Heart left ventricle (tissue), 16 donors: ENCODE measurements around the gene TCEANC2. TPM values are rescaled to one million over a fixed set of nuclear protein-coding genes. Genes with fewer than 3 reads are reported as not detected.

ENCODE experiments used
- ATAC-seq, 4 donors: fragments of 200-7000 bp; cut with Tn5 transposase; one replicate each; pipeline ENCODE4 v1.9.1; 2020 to 2022; ENCODE audit warnings: moderate library complexity in 4 of 4, mild to moderate bottlenecking in 3 of 4, moderate number of reproducible peaks in 1 of 4
- DNase-seq, 5 donors: peaks; one replicate each; pipeline ENCODE4 v3.0.0-alpha.2; 2020
- H3K27ac ChIP-seq, 12 donors: fragments of 200-600 bp; sonication (generic) in 4 of 12; one replicate each; pipeline versions ENCODE4 v1.5.0 to v1.8.0; 2016 to 2022; ENCODE audit warnings: mild to moderate bottlenecking in 2 of 12
- H3K27me3 ChIP-seq, 9 donors: fragments of 200-600 bp; sonication (generic) in 2 of 9; one replicate each; pipeline versions ENCODE4 v1.5.1 to v1.8.0; 2016 to 2022; ENCODE audit warnings: mild to moderate bottlenecking in 3 of 9
- H3K36me3 ChIP-seq, 9 donors: fragments of 200-600 bp; sonication (generic) in 2 of 9; one replicate each; pipeline versions ENCODE4 v1.5.0 to v1.8.0; 2018 to 2022; ENCODE audit warnings: mild to moderate bottlenecking in 2 of 9
- H3K4me1 ChIP-seq, 12 donors: fragments of 200-600 bp; sonication (generic) in 4 of 12; one replicate each; pipeline versions ENCODE4 v1.5.0 to v1.8.0; 2016 to 2022; ENCODE audit warnings: mild to moderate bottlenecking in 3 of 12
- H3K4me3 ChIP-seq, 12 donors: fragments of 200-600 bp; sonication (generic) in 4 of 12; one replicate each; pipeline versions ENCODE4 v1.5.0 to v1.8.0; 2017 to 2022; ENCODE audit warnings: mild to moderate bottlenecking in 9 of 12, moderate library complexity in 4 of 12
- H3K9me3 ChIP-seq, 12 donors: fragments of 200-600 bp; sonication (generic) in 4 of 12; one replicate each; pipeline versions ENCODE4 v1.5.0 to v1.8.0; 2016 to 2022; ENCODE audit warnings: mild to moderate bottlenecking in 1 of 12
- CTCF ChIP-seq, 12 donors: fragments of 200-600 bp; sonication (generic) in 4 of 12; IDR thresholded peaks; one replicate each; pipeline versions ENCODE4 v1.5.0 to v1.8.0; 2018 to 2022; ENCODE audit warnings: antibody characterized with exemption in 12 of 12, mild to moderate bottlenecking in 5 of 12
- POLR2A ChIP-seq, 2 donors: fragments of 450-650 bp; IDR thresholded peaks; one replicate each; pipeline ENCODE4 v1.6.1; 2017; ENCODE audit warnings: antibody characterized with exemption in 2 of 2, mild to moderate bottlenecking in 2 of 2, moderate library complexity in 2 of 2
- WGBS, 4 donors: extraction: QIAGEN DNeasy Blood & Tissue Kit in 2 of 4; methylation state at CpG; one replicate each; pipeline versions ENCODE4 v1.1.5 to v1.1.7; 2013 to 2018; 5-methylcytosine and 5-hydroxymethylcytosine counted together
- intact Hi-C, 10 donors: fragments of 100-400 bp; cut with DNase I; formaldehyde crosslinking; loops; one replicate each; pipeline versions ENCODE4 v1.11.1 to v1.14.2; 2022
- polyA plus RNA-seq, 2 donors: library from polyadenylated mRNA; stranded (reverse); fragments of 200-250 nt; gene quantifications; one replicate each; pipeline ENCODE4 v1.2.3, GENCODE V29; 2013
- total RNA-seq, 9 donors: library from RNA; depleted of rRNA in 2 of 9; stranded (reverse); fragments of >200 nt in 2 of 9; fragmentation: NEBNext Ultra II Directional in 3 of 9; extraction: Animal tissue kit (Norgen Biotek cat#: 25700) in 3 of 9; gene quantifications; one replicate each; pipeline versions ENCODE4 v1.1.0 to v1.2.4, GENCODE V29; 2016 to 2023
- donor health status: ischemic (EF 13 %, LVEDD 7.1; RV severe dilation, severe dysfunction).
- donor health status: healthy with polysubstance abuse.
- donor health status: DM: no; HTN: yes; CAD: no.
- donor health status: DM: no; HTN: no; CAD: no.
- donor health status: ischemic (EF 25% LVEDD 6.9; RV normal size, moderate dysfunction).
- donor health status: ischemic (EF 25% LVEDD 5.7; RV mildly dilated, moderate dysfunction).
- donor health status: healthy.
- donor health status: DM: yes; HTN: yes; CAD: no.
- donor health status: ischemic (EF 35%, LVEDD 5.7; RV mildly dilated, moderate dysfunction).
- donor health status: nonischemic (EF 11% LVEDD 7.7; RV severe dilation, severe dysfunction).
- donor health status: DM: yes; HTN: yes; CAD: no.
- donor health status: PGD.
- donor health status: ischemic (EF 29% LVEDD 5.4; RV normal size, mild dysfunction).
- donor health status: nonischemic (EF 23%, LVEDD 6.1; RV moderate dilation, normal function).

Gene TCEANC2
- total and polyA plus RNA-seq, 11 donors: 2.4 to 6.6 (median 4.5) TPM

DNA sequence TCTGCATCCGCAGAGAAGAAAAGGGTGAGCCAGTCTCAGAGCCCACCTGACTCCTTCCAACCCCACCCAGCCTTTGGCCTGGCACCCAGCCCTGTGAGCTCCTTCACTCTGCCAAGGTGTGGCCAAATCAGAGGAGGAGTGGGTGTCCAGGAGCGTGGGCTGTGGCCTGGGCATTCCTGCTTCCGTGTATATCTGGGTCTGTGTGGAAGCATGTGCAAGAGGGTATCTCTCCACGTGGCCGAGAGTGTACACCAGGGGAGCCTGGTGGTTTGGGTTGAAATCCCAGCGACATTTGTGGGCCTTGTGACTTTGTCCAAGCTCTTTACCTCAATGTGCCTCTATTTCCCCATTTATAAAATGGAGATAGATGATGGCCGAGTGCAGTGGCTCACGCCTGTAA lies 69.6 kb downstream of the TCEANC2 start:
- intact Hi-C loops: loop anchor here in 9 of 10 donors (1.0 to 10.0 kb wide), 11 partner anchors 149 to 369 kb away; partner anchors contain the start of gene SSBP3 (in 6 of the 9)
- WGBS, 4 donors: 90 to 99% (median 95%) methylated on average over 8 of the region's 8 CpGs
- Histone ChIP-seq H3K4me3 (no peak overlapping the region), H3K27ac (no peak overlapping the region), H3K27me3 (peaks cover 0 to 4% (median 0%) of the 10 kb centered on the region in 9 donors), H3K36me3 (no peaks in the 10 kb centered on the region), H3K9me3 (no peaks in the 10 kb centered on the region), H3K4me1 (peaks cover 0 to 13% (median 8%) of the 10 kb centered on the region in 12 donors)
- DNase-seq (peak in 1 of 5 donors; percentile 21), ATAC-seq (no peak)
- TF ChIP-seq CTCF (IDR thresholded peaks at IDR 0.05) (no peak), POLR2A (IDR thresholded peaks at IDR 0.05) (no peak)

- no peak for DNase-seq
- intact Hi-C loops: loop anchor here in 9 of 10 donors (5.0 to 10.0 kb wide), 8 partner anchors 148 to 368 kb away; partner anchors contain the start of gene SSBP3 (in 6 of the 9)
- 55 to 62% (median 60%) methylated on average over 8 to 9 of the region's 9 CpGs for WGBS, 4 donors
Measured at GRCh38 chr1:54124472-54124871, 71.1 kb downstream of the TCEANC2 start.

DNA sequence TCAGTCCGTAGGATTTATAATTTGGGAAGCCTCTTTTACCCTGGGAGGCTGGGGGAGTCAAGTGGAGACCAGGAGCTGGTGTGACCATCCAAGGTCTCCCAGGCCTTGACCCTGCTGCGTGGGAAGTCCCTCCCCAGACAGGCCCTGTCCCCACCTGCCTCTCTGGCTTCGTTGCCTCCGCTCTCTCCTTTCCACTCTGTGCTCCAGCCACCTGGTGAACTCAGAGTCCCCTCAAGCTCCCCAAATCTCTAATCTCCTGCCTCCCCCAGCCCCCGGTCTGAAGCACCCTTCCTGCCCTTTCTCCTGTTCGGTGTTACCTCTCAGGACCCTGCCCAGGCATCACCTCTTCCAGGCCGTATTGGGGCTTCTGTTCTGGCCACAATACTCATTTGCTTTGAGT lies 71.5 kb downstream of the TCEANC2 start:
- H3K36me3 ChIP-seq: no peaks in the 10 kb centered on the region
- peaks cover 0 to 13% (median 8%) of the 10 kb centered on the region in 12 donors for H3K4me1 ChIP-seq
- H3K9me3 ChIP-seq: no peaks in the 10 kb centered on the region
- WGBS, 4 donors: 92 to 95% (median 93%) methylated on average over 6 to 7 of the region's 7 CpGs
- H3K4me3 ChIP-seq: no peak overlapping the region
- H3K27me3 ChIP-seq: peaks cover 0 to 4% (median 0%) of the 10 kb centered on the region in 9 donors
- ATAC-seq (no peak), DNase-seq (peak in 1 of 5 donors; percentile 20)
- intact Hi-C loops: loop anchor here in 9 of 10 donors (5.0 to 10.0 kb wide), 8 partner anchors 147 to 367 kb away; partner anchors contain the start of gene SSBP3 (in 6 of the 9)
- TF ChIP-seq CTCF (IDR thresholded peaks at IDR 0.05): no peak
- TF ChIP-seq POLR2A (IDR thresholded peaks at IDR 0.05): no peak
- no peak overlapping the region for H3K27ac ChIP-seq

More at GRCh38 chr1:54124472-54124871, 71.1 kb downstream of the TCEANC2 start:
- Histone ChIP-seq H3K9me3 (no peaks in the 10 kb centered on the region), H3K27ac (no peak overlapping the region), H3K27me3 (peaks cover 0 to 4% (median 0%) of the 10 kb centered on the region in 9 donors), H3K36me3 (no peaks in the 10 kb centered on the region), H3K4me1 (peaks cover 0 to 13% (median 8%) of the 10 kb centered on the region in 12 donors), H3K4me3 (no peak overlapping the region)
- ATAC-seq: no peak
- no peak for TF ChIP-seq CTCF (IDR thresholded peaks at IDR 0.05)
- TF ChIP-seq POLR2A (IDR thresholded peaks at IDR 0.05): no peak

DNA sequence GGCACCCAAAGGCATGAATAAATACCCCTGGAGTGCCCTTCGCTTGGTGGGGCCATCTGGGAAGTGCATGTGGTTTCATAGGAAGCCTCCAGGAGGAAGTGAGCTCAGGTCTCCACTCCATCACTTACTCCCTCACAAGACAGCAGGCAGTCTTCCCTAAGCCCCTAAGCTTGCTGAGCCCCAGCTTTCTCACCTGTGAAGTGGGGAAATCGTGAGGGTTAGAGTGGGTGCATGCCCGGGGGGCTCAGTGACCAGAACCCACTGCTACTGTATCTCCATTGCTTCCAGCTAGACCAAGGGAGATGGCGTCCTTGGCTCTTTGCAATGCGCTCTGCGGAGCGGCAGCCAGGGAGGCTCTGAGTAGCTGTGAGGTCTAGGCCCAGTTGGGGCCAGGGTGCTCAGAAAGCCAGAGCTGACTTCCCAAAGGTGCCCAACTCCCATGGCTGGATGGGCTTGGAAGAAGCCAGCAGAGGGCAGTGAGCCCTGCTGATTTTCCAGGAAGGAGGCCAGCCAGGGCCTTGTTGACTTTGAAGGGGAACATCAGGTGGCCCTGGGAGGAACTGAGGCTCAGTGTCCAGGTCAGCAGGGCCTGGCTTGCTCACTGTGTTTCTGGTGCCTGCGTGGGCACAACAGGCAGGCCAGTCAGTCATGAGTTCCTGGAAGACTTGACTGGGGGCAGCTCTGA lies 72.1 kb downstream of the TCEANC2 start:
- H3K36me3 ChIP-seq: no peaks in the 10 kb centered on the region
- H3K9me3 ChIP-seq: no peaks in the 10 kb centered on the region
- peak in 4 of 5 donors; percentile 32 to 60 (median 50) for DNase-seq
- H3K4me3 ChIP-seq: no peak overlapping the region
- ATAC-seq: peak; percentile 54 to 73 (median 59)
- H3K27ac ChIP-seq: no peak overlapping the region
- TF ChIP-seq CTCF (IDR thresholded peaks at IDR 0.05) (peak in 10 of 12 donors; percentile 26 to 50 (median 38)), POLR2A (IDR thresholded peaks at IDR 0.05) (no peak)
- WGBS, 4 donors: 83 to 96% (median 89%) methylated on average over 7 to 8 of the region's 8 CpGs
- peaks cover 0 to 13% (median 8%) of the 10 kb centered on the region in 12 donors for H3K4me1 ChIP-seq
- intact Hi-C loops: loop anchor here in 4 of 10 donors (10.0 kb wide), 3 partner anchors 149 to 279 kb away; partner anchors contain the start of gene SSBP3 (in 1 of the 4)
- peaks cover 0 to 1% (median 0%) of the 10 kb centered on the region in 9 donors for H3K27me3 ChIP-seq
